Upper lobe of left lung (tissue), 6 donors: ENCODE measurements around the gene CDH9. TPM values are rescaled to one million over a fixed set of nuclear protein-coding genes. Genes with fewer than 3 reads are reported as not detected.
"Not testable (repeated sequence)": the region's sequence is repeated elsewhere in the genome, so short reads cannot be mapped to it uniquely, and the experiment has no call there.

Experiments
- ATAC-seq, 2 donors: fragments of 200-7000 bp; cut with Tn5 transposase; one replicate each; pipeline ENCODE4 v1.9.1; 2022; ENCODE audit warnings: mild to moderate bottlenecking in 2 of 2, moderate library complexity in 2 of 2; ENCODE audit not compliant: low FRiP score in 2 of 2
- DNase-seq, 2 donors: peaks; one replicate each; pipeline ENCODE4 v3.0.0-alpha.2; 2019 to 2020
- H3K27ac ChIP-seq, 4 donors: fragments of 200-600 bp; sonication (generic); one replicate each; pipeline ENCODE4 v1.5.1; 2016 to 2019
- H3K27me3 ChIP-seq, 4 donors: fragments of 200-600 bp; sonication (generic); one replicate each; pipeline ENCODE4 v1.5.1; 2017 to 2019
- H3K36me3 ChIP-seq, 4 donors: fragments of 200-600 bp; sonication (generic); one replicate each; pipeline ENCODE4 v1.5.1; 2016 to 2019
- H3K4me1 ChIP-seq, 4 donors: fragments of 200-600 bp; sonication (generic); one replicate each; pipeline ENCODE4 v1.5.1; 2018 to 2019
- H3K4me3 ChIP-seq, 4 donors: fragments of 200-600 bp; sonication (generic); one replicate each; pipeline ENCODE4 v1.5.1; 2017 to 2019; ENCODE audit warnings: mild to moderate bottlenecking in 2 of 4, moderate library complexity in 1 of 4
- H3K9me3 ChIP-seq, 4 donors: fragments of 200-600 bp; sonication (generic); one replicate each; pipeline ENCODE4 v1.5.1; 2018 to 2019
- CTCF ChIP-seq, 6 experiments: fragments of 450-650 bp in 4 of 6; fragments of 200-600 bp in 2 of 6; sonication (generic) in 2 of 6; IDR thresholded peaks; one replicate each; pipeline ENCODE4 v1.5.1; 2016 to 2019; ENCODE audit warnings: antibody characterized with exemption in 6 of 6
- EP300 ChIP-seq, 4 donors: sonication (generic); formaldehyde crosslinking; IDR thresholded peaks; one replicate each; pipeline ENCODE4 v1.5.1; 2017; ENCODE audit warnings: antibody characterized with exemption in 4 of 4, control low read depth in 2 of 4
- POLR2A ChIP-seq, 4 donors: fragments of 450-650 bp; IDR thresholded peaks; one replicate each; pipeline ENCODE4 v1.5.1; 2016 to 2017; ENCODE audit warnings: antibody characterized with exemption in 4 of 4, mild to moderate bottlenecking in 2 of 4
- POLR2AphosphoS5 ChIP-seq, 2 donors: sonication (generic); formaldehyde crosslinking; IDR thresholded peaks; one replicate each; pipeline ENCODE4 v1.5.1; 2017; ENCODE audit warnings: antibody characterized with exemption in 2 of 2
- WGBS, 2 donors: methylation state at CpG; one replicate each; pipeline ENCODE4 v1.1.5; 2017 to 2018; 5-methylcytosine and 5-hydroxymethylcytosine counted together
- total RNA-seq, 6 donors: library from RNA; depleted of rRNA in 4 of 6; stranded (reverse); fragments of >200 nt in 4 of 6; gene quantifications; one replicate each; pipeline versions ENCODE4 v1.1.0 to v1.2.1, GENCODE V29; 2016 to 2021
- donor health status: DM: no; HTN: no; CAD: no; lungs with moderate emphysema.
- donor health status: DM: no; HTN: yes; CAD: no; lungs with severe emphysema.

Gene CDH9
- total RNA-seq, 6 donors from 2014 or later = not detected

GRCh38 chr5:26864061-26864460 lies 174.3 kb downstream of the CDH9 start:
- H3K27me3 ChIP-seq = no peaks in the 10 kb centered on the region
- no peak overlapping the region for H3K27ac ChIP-seq
- no peaks in the 10 kb centered on the region for H3K4me1 ChIP-seq
- no peak overlapping the region for H3K4me3 ChIP-seq
- TF ChIP-seq POLR2A (IDR thresholded peaks at IDR 0.05) = no peak
- TF ChIP-seq CTCF (IDR thresholded peaks at IDR 0.05) = no peak
- TF ChIP-seq EP300 (IDR thresholded peaks at IDR 0.05) = no peak
- TF ChIP-seq POLR2AphosphoS5 (IDR thresholded peaks at IDR 0.05) = no peak
- 45 to 54% methylated on average over 4 of the region's 4 CpGs for WGBS, 2 donors
- no peaks in the 10 kb centered on the region for H3K36me3 ChIP-seq
- no peak for DNase-seq
- no peaks in the 10 kb centered on the region for H3K9me3 ChIP-seq
- no peak for ATAC-seq

- TF ChIP-seq CTCF (IDR thresholded peaks at IDR 0.05) = no peak
- TF ChIP-seq POLR2A (IDR thresholded peaks at IDR 0.05) = no peak
- no peak for TF ChIP-seq POLR2AphosphoS5 (IDR thresholded peaks at IDR 0.05)
- TF ChIP-seq EP300 (IDR thresholded peaks at IDR 0.05) = no peak
Measured at GRCh38 chr5:26856238-26856637, 182.1 kb downstream of the CDH9 start.

GRCh38 chr5:26852450-26852849 lies 185.9 kb downstream of the CDH9 start:
- not testable (repeated sequence) for H3K27ac ChIP-seq, H3K36me3 ChIP-seq, ATAC-seq, H3K27me3 ChIP-seq, H3K4me3 ChIP-seq, DNase-seq, H3K4me1 ChIP-seq
- H3K9me3 ChIP-seq = peaks cover 0 to 18% (median 9%) of the 10 kb centered on the region in 4 donors
- WGBS, 2 donors = 78 to 90% methylated on average over 8 of the region's 8 CpGs

More at GRCh38 chr5:26856238-26856637, 182.1 kb downstream of the CDH9 start:
- no peaks in the 10 kb centered on the region for H3K36me3 ChIP-seq
- H3K9me3 ChIP-seq = peaks cover 0 to 18% (median 9%) of the 10 kb centered on the region in 4 donors
- H3K4me1 ChIP-seq = no peaks in the 10 kb centered on the region
- no peaks in the 10 kb centered on the region for H3K27me3 ChIP-seq
- no peak for ATAC-seq
- DNase-seq = no peak
- no peak overlapping the region for H3K27ac ChIP-seq
- no peak overlapping the region for H3K4me3 ChIP-seq

GRCh38 chr5:26847041-26847736 lies 191.2 kb downstream of the CDH9 start:
- Histone ChIP-seq H3K9me3 (no peaks in the 10 kb centered on the region), H3K4me3 (no peak overlapping the region), H3K36me3 (no peaks in the 10 kb centered on the region), H3K27me3 (no peaks in the 10 kb centered on the region), H3K4me1 (no peaks in the 10 kb centered on the region), H3K27ac (no peak overlapping the region)
- 77 to 82% methylated on average over 12 to 14 of the region's 14 CpGs for WGBS, 2 donors
- DNase-seq (peak in 1 of 2 donors; percentile 19), ATAC-seq (no peak)
- TF ChIP-seq POLR2AphosphoS5 (IDR thresholded peaks at IDR 0.05) = no peak
- TF ChIP-seq CTCF (IDR thresholded peaks at IDR 0.05) = no peak
- TF ChIP-seq EP300 (IDR thresholded peaks at IDR 0.05) = no peak
- TF ChIP-seq POLR2A (IDR thresholded peaks at IDR 0.05) = no peak

- Histone ChIP-seq H3K27ac (no peak overlapping the region), H3K4me1 (no peaks in the 10 kb centered on the region), H3K4me3 (no peak overlapping the region), H3K27me3 (no peaks in the 10 kb centered on the region), H3K36me3 (no peaks in the 10 kb centered on the region), H3K9me3 (no peaks in the 10 kb centered on the region)
- ATAC-seq (no peak), DNase-seq (no peak)
- TF ChIP-seq POLR2AphosphoS5 (IDR thresholded peaks at IDR 0.05) (no peak), CTCF (IDR thresholded peaks at IDR 0.05) (no peak), EP300 (IDR thresholded peaks at IDR 0.05) (no peak), POLR2A (IDR thresholded peaks at IDR 0.05) (no peak)
- 84 to 91% methylated on average over 2 of the region's 2 CpGs for WGBS, 2 donors
Measured at GRCh38 chr5:26843677-26844076, 194.7 kb downstream of the CDH9 start.
